Measurements from ENCODE around the gene SLC7A4.

- TF ChIP-seq EZH2 (optimal IDR thresholded peaks at IDR 0.05; ENCODE audit: low read depth, low read length) = no peak
- no peak for TF ChIP-seq CTCF (IDR thresholded peaks at IDR 0.05; ENCODE audit: low read length)
- TF ChIP-seq EZH2phosphoT487 (IDR thresholded peaks at IDR 0.05; ENCODE audit: low read length) = no peak
Measured at GRCh38 chr22:21074102-21074715, 41.8 kb upstream of the SLC7A4 start.

All from MM.1S (cell line).